Nephron (organoid): ENCODE measurements around the gene POLR2A.

Experiments
- H3K27ac Mint-ChIP-seq, 3 experiments: 2 replicates each; pipeline ENCODE4 v1.8.0; 2020; ENCODE audit warnings: mixed read lengths in 3 of 3, mild to moderate bottlenecking in 2 of 3, moderate library complexity in 1 of 3
- H3K27me3 Mint-ChIP-seq: 2 replicates; pipeline ENCODE4 v1.8.0; 2021; ENCODE audit warnings: low read depth, mild to moderate bottlenecking, moderate library complexity, mixed read lengths
- H3K36me3 Mint-ChIP-seq: 2 replicates; pipeline ENCODE4 v1.8.0; 2020; ENCODE audit warnings: low read depth, mixed read lengths
- H3K4me1 Mint-ChIP-seq: 2 replicates; pipeline ENCODE4 v1.8.0; 2020; ENCODE audit warnings: mixed read lengths
- H3K4me3 Mint-ChIP-seq, 3 experiments: 2 replicates each; pipeline ENCODE4 v1.8.0; 2020; ENCODE audit warnings: mild to moderate bottlenecking in 3 of 3, mixed read lengths in 3 of 3, moderate library complexity in 2 of 3
- H3K9me3 Mint-ChIP-seq: 2 replicates; pipeline ENCODE4 v1.8.0; 2020; ENCODE audit warnings: mixed read lengths
- CTCF ChIP-seq, 3 experiments: fragments of 200-600 bp; sonication (generic); IDR thresholded peaks; one replicate each; pipeline ENCODE4 v1.5.0; 2021; ENCODE audit warnings: antibody characterized with exemption in 3 of 3; ENCODE audit not compliant: unreplicated experiment in 3 of 3

Gene POLR2A

GRCh38 chr17:7538891-7539545, 54.9 kb downstream of the POLR2A start:
- Mint-ChIP-seq H3K27me3 (peaks cover 3% of the 10 kb centered on the region), H3K4me1 (peaks cover 5% of the 10 kb centered on the region)
- TF ChIP-seq CTCF (IDR thresholded peaks at IDR 0.05; ENCODE audit: unreplicated experiment in 3 of 3) = no peak

DNA sequence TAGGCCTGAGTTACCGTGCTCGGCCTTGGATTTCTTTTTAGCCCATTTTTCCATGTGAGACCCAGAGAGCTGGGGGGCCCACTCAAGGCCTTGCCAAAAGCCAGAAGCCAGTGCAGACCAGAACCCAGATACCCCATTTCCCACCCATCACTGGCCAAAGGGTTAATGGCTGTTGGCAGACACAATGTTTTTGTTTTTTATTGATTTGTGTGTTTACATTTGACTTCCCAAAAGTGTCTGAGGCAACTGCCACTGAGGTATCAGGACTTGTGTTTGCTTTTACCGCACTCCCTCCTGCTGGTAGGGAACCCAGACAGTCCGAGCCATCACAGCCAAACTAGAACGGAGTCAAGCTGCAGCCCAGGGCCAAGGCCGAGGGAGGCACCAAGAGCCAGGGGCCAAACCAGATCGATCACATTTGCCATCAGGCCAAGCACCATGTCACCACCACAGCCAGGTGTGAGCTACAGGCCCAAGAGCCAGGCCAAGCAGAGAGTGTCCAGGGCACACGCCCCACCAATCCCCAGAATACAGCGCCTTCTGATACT, 57.0 kb downstream of the POLR2A start:
- Mint-ChIP-seq H3K27me3 (peaks cover 3% of the 10 kb centered on the region), H3K27ac (peak overlapping the region in 1 of 3 experiments; percentile 55), H3K4me1 (peaks cover 5% of the 10 kb centered on the region), H3K9me3 (peaks cover 3% of the 10 kb centered on the region), H3K36me3 (no peaks in the 10 kb centered on the region), H3K4me3 (no peak overlapping the region)
- no peak for TF ChIP-seq CTCF (IDR thresholded peaks at IDR 0.05; ENCODE audit: unreplicated experiment in 3 of 3)

More at GRCh38 chr17:7538891-7539545, 54.9 kb downstream of the POLR2A start:
- no peaks in the 10 kb centered on the region for H3K36me3 Mint-ChIP-seq
- H3K9me3 Mint-ChIP-seq = peaks cover 9% of the 10 kb centered on the region
- H3K4me3 Mint-ChIP-seq = no peak overlapping the region
- H3K27ac Mint-ChIP-seq = peak overlapping the region; percentile 54 to 93 (median 76)

DNA sequence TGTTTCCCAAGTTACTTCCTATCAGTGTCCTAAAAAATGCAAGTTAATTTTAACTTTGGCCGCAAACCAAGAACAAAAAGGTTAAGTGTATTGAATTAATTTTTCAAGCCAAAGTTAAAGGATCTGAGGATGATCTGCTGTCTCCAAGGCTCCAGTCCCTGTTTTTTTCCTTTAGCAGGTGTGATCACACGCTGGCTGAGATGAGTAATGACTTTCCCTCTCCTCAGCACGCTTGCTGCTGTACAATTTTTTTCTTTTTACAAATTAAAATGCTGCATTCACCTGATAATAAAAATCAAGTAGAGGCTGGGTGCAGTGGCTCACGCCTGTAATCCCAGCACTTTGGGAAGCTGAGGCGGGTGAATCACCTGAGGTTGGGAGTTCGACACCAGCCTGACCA, 60.7 kb downstream of the POLR2A start:
- Mint-ChIP-seq H3K36me3 (no peaks in the 10 kb centered on the region), H3K27me3 (peaks cover 7% of the 10 kb centered on the region), H3K4me3 (no peak overlapping the region), H3K4me1 (peaks cover 15% of the 10 kb centered on the region), H3K27ac (peak overlapping the region in 1 of 3 experiments; percentile 38), H3K9me3 (no peaks in the 10 kb centered on the region)
- no peak for TF ChIP-seq CTCF (IDR thresholded peaks at IDR 0.05; ENCODE audit: unreplicated experiment in 3 of 3)

DNA sequence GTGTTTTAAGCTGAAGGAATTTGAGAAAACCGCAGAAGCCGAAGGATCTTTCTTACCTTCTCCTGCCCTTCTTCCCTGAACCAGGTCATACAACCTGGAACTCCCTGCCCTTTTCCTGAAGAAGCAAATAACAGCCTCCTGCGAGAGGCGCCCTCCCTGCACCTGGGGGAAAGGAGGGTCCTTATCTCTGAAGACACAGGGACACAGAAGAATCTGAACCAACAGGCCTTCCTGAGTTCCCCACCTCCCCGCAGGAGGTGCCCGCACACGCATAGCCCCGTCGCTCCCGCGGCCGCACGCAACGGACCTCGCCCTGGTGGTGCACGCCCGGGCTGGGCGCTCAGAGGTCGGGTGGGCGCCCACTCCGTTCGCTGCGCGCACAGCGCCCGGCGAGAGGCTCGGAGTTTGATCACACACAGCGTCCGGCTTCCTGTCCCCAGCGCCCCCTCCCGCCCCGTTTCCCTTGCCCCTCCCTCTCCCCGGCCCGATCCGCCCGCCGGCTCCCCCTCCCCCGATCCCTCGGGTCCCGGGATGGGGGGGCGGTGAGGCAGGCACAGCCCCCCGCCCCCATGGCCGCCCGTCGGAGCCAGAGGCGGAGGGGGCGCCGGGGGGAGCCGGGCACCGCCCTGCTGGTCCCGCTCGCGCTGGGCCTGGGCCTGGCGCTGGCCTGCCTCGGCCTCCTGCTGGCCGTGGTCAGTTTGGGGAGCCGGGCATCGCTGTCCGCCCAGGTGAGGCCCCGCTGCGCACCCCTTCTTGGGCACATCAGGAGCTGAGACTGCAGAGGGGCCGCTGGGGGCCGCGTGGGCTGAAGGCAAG, 64.6 kb downstream of the POLR2A start, which contains the start of gene TNFSF12:
TSS of gene TNFSF12 (plus strand) at position 474 of the 816 bp plus-strand sequence. CDS start at position 570, 96 bp downstream.
- peak in 1 of 3 experiments; percentile 18 for TF ChIP-seq CTCF (IDR thresholded peaks at IDR 0.05; ENCODE audit: unreplicated experiment in 3 of 3)
- peak within 1 kb of the TSS; percentile 78 to 80 (median 80) for H3K4me3 Mint-ChIP-seq
- H3K4me1 Mint-ChIP-seq = peaks cover 24% of the 10 kb centered on the region
- peaks cover 7% of the 10 kb centered on the region for H3K27me3 Mint-ChIP-seq
- peaks cover 4% of the 10 kb centered on the region for H3K36me3 Mint-ChIP-seq
- peak within 1 kb of the TSS; percentile 84 to 90 (median 90) for H3K27ac Mint-ChIP-seq
- no peaks in the 10 kb centered on the region for H3K9me3 Mint-ChIP-seq
